KMS-11 (cell line): ENCODE measurements around the gene TSPO2.

Experiments
- H2AFZ ChIP-seq: fragments of 200-600 bp; sonication (generic); 2 replicates; pipeline ENCODE4 v1.6.1; 2016; ENCODE audit warnings: antibody characterized with exemption, mixed run types, low read depth
- H3K27ac ChIP-seq: fragments of 200-600 bp; sonication (generic); 2 replicates; pipeline ENCODE4 v1.6.1; 2016; ENCODE audit warnings: mild to moderate bottlenecking, mixed run types
- H3K27me3 ChIP-seq: fragments of 200-600 bp; sonication (generic); 2 replicates; pipeline ENCODE4 v1.6.1; 2017; ENCODE audit warnings: mild to moderate bottlenecking, low read depth, mixed run types, moderate library complexity; ENCODE audit not compliant: insufficient read depth
- H3K36me3 ChIP-seq: fragments of 200-600 bp; sonication (generic); 2 replicates; pipeline ENCODE4 v1.6.1; 2017; ENCODE audit warnings: mild to moderate bottlenecking, mixed run types; ENCODE audit not compliant: insufficient read depth
- H3K4me1 ChIP-seq: fragments of 200-600 bp; sonication (generic); 2 replicates; pipeline ENCODE4 v1.6.1; 2016; ENCODE audit warnings: mild to moderate bottlenecking, low read depth, mixed run types; ENCODE audit not compliant: poor library complexity, severe bottlenecking
- H3K4me2 ChIP-seq: fragments of 200-600 bp; sonication (generic); 2 replicates; pipeline ENCODE4 v1.7.0; 2016; ENCODE audit warnings: mild to moderate bottlenecking, mixed run types
- H3K4me3 ChIP-seq: fragments of 200-600 bp; sonication (generic); IDR thresholded peaks from 2 replicates; pipeline ENCODE4 v1.6.1; 2017; ENCODE audit warnings: low read depth, low read length, mixed read lengths; ENCODE audit not compliant: insufficient read depth
- H3K79me2 ChIP-seq: fragments of 200-600 bp; sonication (generic); 2 replicates; pipeline ENCODE4 v1.6.1; 2016; ENCODE audit warnings: low read depth, mixed run types; ENCODE audit not compliant: insufficient read depth
- H3K9ac ChIP-seq: fragments of 200-600 bp; sonication (generic); 2 replicates; pipeline ENCODE4 v1.6.1; 2016; ENCODE audit warnings: mild to moderate bottlenecking, mixed run types
- H4K20me1 ChIP-seq: fragments of 200-600 bp; sonication (generic); 2 replicates; pipeline ENCODE4 v1.6.1; 2016; ENCODE audit warnings: mild to moderate bottlenecking, mixed run types; ENCODE audit not compliant: insufficient read depth
- CTCF ChIP-seq: fragments of 200-600 bp; sonication (generic); conservative IDR thresholded peaks from 2 replicates; pipeline ENCODE4 v1.6.1; 2017; ENCODE audit warnings: low read depth, mild to moderate bottlenecking, antibody characterized with exemption, low read length, moderate library complexity, mixed read lengths

Gene TSPO2

GRCh38 chr6:41008011-41008410, 34.3 kb upstream of the TSPO2 start:
- H3K9ac ChIP-seq, result no peak overlapping the region
- no peaks in the 10 kb centered on the region for H3K4me1 ChIP-seq
- H3K27ac ChIP-seq, result no peak overlapping the region
- no peak overlapping the region for H3K4me2 ChIP-seq
- no peaks in the 10 kb centered on the region for H3K79me2 ChIP-seq
- no peaks in the 10 kb centered on the region for H3K36me3 ChIP-seq
- no peaks in the 10 kb centered on the region for H4K20me1 ChIP-seq
- H3K4me3 ChIP-seq, result no peak overlapping the region
- H2AFZ ChIP-seq, result no peak overlapping the region
- TF ChIP-seq CTCF, result no peak
- H3K27me3 ChIP-seq, result no peaks in the 10 kb centered on the region

- H4K20me1 ChIP-seq, result no peaks in the 10 kb centered on the region
- no peaks in the 10 kb centered on the region for H3K27me3 ChIP-seq
- no peaks in the 10 kb centered on the region for H3K79me2 ChIP-seq
- no peak overlapping the region for H2AFZ ChIP-seq
- no peak overlapping the region for H3K4me2 ChIP-seq
- no peak for TF ChIP-seq CTCF
- H3K27ac ChIP-seq, result no peak overlapping the region
- H3K4me3 ChIP-seq, result no peak overlapping the region
- H3K4me1 ChIP-seq, result no peaks in the 10 kb centered on the region
- H3K9ac ChIP-seq, result no peak overlapping the region
- no peaks in the 10 kb centered on the region for H3K36me3 ChIP-seq
These were observed 32.6 kb upstream of the TSPO2 start for GRCh38 chr6:41009669-41010068.

- no peak for TF ChIP-seq CTCF
- no peak overlapping the region for H2AFZ ChIP-seq
- H3K36me3 ChIP-seq, result no peaks in the 10 kb centered on the region
- H3K27ac ChIP-seq, result no peak overlapping the region
- no peak overlapping the region for H3K9ac ChIP-seq
- H3K4me3 ChIP-seq, result no peak overlapping the region
- no peaks in the 10 kb centered on the region for H3K79me2 ChIP-seq
- H3K27me3 ChIP-seq, result no peaks in the 10 kb centered on the region
- no peaks in the 10 kb centered on the region for H4K20me1 ChIP-seq
- H3K4me1 ChIP-seq, result no peaks in the 10 kb centered on the region
- no peak overlapping the region for H3K4me2 ChIP-seq
These were observed 30.6 kb upstream of the TSPO2 start for GRCh38 chr6:41011673-41012072.

GRCh38 chr6:41013466-41014153, 28.7 kb upstream of the TSPO2 start:
- no peaks in the 10 kb centered on the region for H3K27me3 ChIP-seq
- no peak overlapping the region for H2AFZ ChIP-seq
- no peak overlapping the region for H3K9ac ChIP-seq
- H3K79me2 ChIP-seq, result no peaks in the 10 kb centered on the region
- H3K36me3 ChIP-seq, result no peaks in the 10 kb centered on the region
- H3K4me2 ChIP-seq, result no peak overlapping the region
- H3K4me3 ChIP-seq, result no peak overlapping the region
- no peak for TF ChIP-seq CTCF
- H4K20me1 ChIP-seq, result no peaks in the 10 kb centered on the region
- no peaks in the 10 kb centered on the region for H3K4me1 ChIP-seq
- H3K27ac ChIP-seq, result no peak overlapping the region
